ENCODE results near the gene ABRAXAS1.

ABRAXAS1 gene

GRCh38 chr4:83436680-83437079 is 48.2 kb downstream of the ABRAXAS1 start:
- ChIA-PET POLR2A (no interaction called here), CTCF (no interaction called here)
- no peak for TF ChIP-seq SP1 (IDR thresholded peaks at IDR 0.05)
- no peak for TF ChIP-seq HDGF (IDR thresholded peaks at IDR 0.05; ENCODE audit: borderline replicate concordance)
- no peak for TF ChIP-seq CTBP1 (IDR thresholded peaks at IDR 0.05; ENCODE audit: borderline replicate concordance)
- no peak for TF ChIP-seq L3MBTL2 (conservative IDR thresholded peaks at IDR 0.05)
- no peak for TF ChIP-seq BHLHE40 (IDR thresholded peaks at IDR 0.05; ENCODE audit: borderline replicate concordance)
- TF ChIP-seq FOXK2 (IDR thresholded peaks at IDR 0.05): no peak
- no peak for TF ChIP-seq NFRKB (IDR thresholded peaks at IDR 0.05)
- no peak for TF ChIP-seq LEF1 (IDR thresholded peaks at IDR 0.05; ENCODE audit: borderline replicate concordance)
- TF ChIP-seq FOXM1 (IDR thresholded peaks at IDR 0.05; ENCODE audit: borderline replicate concordance): no peak
- TF ChIP-seq ZNF384 (IDR thresholded peaks at IDR 0.05): no peak
- no peak for TF ChIP-seq ELF4 (IDR thresholded peaks at IDR 0.05)
- no peak for TF ChIP-seq PKNOX1 (IDR thresholded peaks at IDR 0.05)
- TF ChIP-seq SUZ12 (IDR thresholded peaks at IDR 0.05): no peak
- no peak for TF ChIP-seq ARNT (IDR thresholded peaks at IDR 0.05)
- no peak for TF ChIP-seq FOXA1 (IDR thresholded peaks at IDR 0.05)
- TF ChIP-seq TARDBP (IDR thresholded peaks at IDR 0.05): no peak
- DNase-seq (ENCODE audit: extremely low spot score): no peak

- ChIA-PET POLR2A (interaction anchor here (0.6 kb wide), 1 partner anchor 533 kb away, joined by 3 read pairs; no protein-coding TSS in a partner anchor), CTCF (no interaction called here)
- TF ChIP-seq LEF1 (IDR thresholded peaks at IDR 0.05; ENCODE audit: borderline replicate concordance) (no peak), L3MBTL2 (conservative IDR thresholded peaks at IDR 0.05) (no peak), PKNOX1 (IDR thresholded peaks at IDR 0.05) (no peak), NFRKB (IDR thresholded peaks at IDR 0.05) (no peak), FOXA1 (IDR thresholded peaks at IDR 0.05) (no peak), SP1 (IDR thresholded peaks at IDR 0.05) (no peak), CTBP1 (IDR thresholded peaks at IDR 0.05; ENCODE audit: borderline replicate concordance) (no peak), BHLHE40 (IDR thresholded peaks at IDR 0.05; ENCODE audit: borderline replicate concordance) (no peak), ARNT (IDR thresholded peaks at IDR 0.05) (no peak), SUZ12 (IDR thresholded peaks at IDR 0.05) (no peak), ELF4 (IDR thresholded peaks at IDR 0.05) (no peak), ZNF384 (IDR thresholded peaks at IDR 0.05) (no peak), FOXM1 (IDR thresholded peaks at IDR 0.05; ENCODE audit: borderline replicate concordance) (no peak), HDGF (IDR thresholded peaks at IDR 0.05; ENCODE audit: borderline replicate concordance) (no peak), TARDBP (IDR thresholded peaks at IDR 0.05) (no peak)
- DNase-seq (ENCODE audit: extremely low spot score): no peak
Measured at GRCh38 chr4:83431200-83431599, 53.7 kb downstream of the ABRAXAS1 start.

- DNase-seq (ENCODE audit: extremely low spot score): no peak
- ChIA-PET CTCF (no interaction called here), POLR2A (no interaction called here)
- TF ChIP-seq L3MBTL2 (conservative IDR thresholded peaks at IDR 0.05) (no peak), ELF4 (IDR thresholded peaks at IDR 0.05) (no peak), TARDBP (IDR thresholded peaks at IDR 0.05) (no peak), BHLHE40 (IDR thresholded peaks at IDR 0.05; ENCODE audit: borderline replicate concordance) (no peak), ARNT (IDR thresholded peaks at IDR 0.05) (no peak), FOXA1 (IDR thresholded peaks at IDR 0.05) (no peak), NFRKB (IDR thresholded peaks at IDR 0.05) (no peak)
Measured at GRCh38 chr4:83418211-83418610, 66.7 kb downstream of the ABRAXAS1 start.

GRCh38 chr4:83417566-83417965 is 67.3 kb downstream of the ABRAXAS1 start:
- POLR2A ChIA-PET: no interaction called here
- DNase-seq (ENCODE audit: extremely low spot score): no peak
- CTCF ChIA-PET: no interaction called here
- no peak for TF ChIP-seq L3MBTL2 (conservative IDR thresholded peaks at IDR 0.05)
- no peak for TF ChIP-seq ARNT (IDR thresholded peaks at IDR 0.05)
- no peak for TF ChIP-seq FOXM1 (IDR thresholded peaks at IDR 0.05; ENCODE audit: borderline replicate concordance)
- TF ChIP-seq ELF4 (IDR thresholded peaks at IDR 0.05): no peak
- TF ChIP-seq SP1 (IDR thresholded peaks at IDR 0.05): no peak
- no peak for TF ChIP-seq NFRKB (IDR thresholded peaks at IDR 0.05)
- no peak for TF ChIP-seq TARDBP (IDR thresholded peaks at IDR 0.05)
- no peak for TF ChIP-seq FOXA1 (IDR thresholded peaks at IDR 0.05)
- no peak for TF ChIP-seq PKNOX1 (IDR thresholded peaks at IDR 0.05)
- no peak for TF ChIP-seq HDGF (IDR thresholded peaks at IDR 0.05; ENCODE audit: borderline replicate concordance)
- TF ChIP-seq CTBP1 (IDR thresholded peaks at IDR 0.05; ENCODE audit: borderline replicate concordance): no peak
- TF ChIP-seq BHLHE40 (IDR thresholded peaks at IDR 0.05; ENCODE audit: borderline replicate concordance): no peak
- no peak for TF ChIP-seq FOXK2 (IDR thresholded peaks at IDR 0.05)
- no peak for TF ChIP-seq SUZ12 (IDR thresholded peaks at IDR 0.05)

GRCh38 chr4:83413676-83414075 is 71.2 kb downstream of the ABRAXAS1 start:
- CTCF ChIA-PET: no interaction called here
- no peak for TF ChIP-seq FOXK2 (IDR thresholded peaks at IDR 0.05)
- TF ChIP-seq NFRKB (IDR thresholded peaks at IDR 0.05): no peak
- TF ChIP-seq SUZ12 (IDR thresholded peaks at IDR 0.05): no peak
- TF ChIP-seq FOXA1 (IDR thresholded peaks at IDR 0.05): no peak
- TF ChIP-seq LEF1 (IDR thresholded peaks at IDR 0.05; ENCODE audit: borderline replicate concordance): no peak
- TF ChIP-seq HDGF (IDR thresholded peaks at IDR 0.05; ENCODE audit: borderline replicate concordance): no peak
- TF ChIP-seq CTBP1 (IDR thresholded peaks at IDR 0.05; ENCODE audit: borderline replicate concordance): no peak
- TF ChIP-seq PKNOX1 (IDR thresholded peaks at IDR 0.05): no peak
- no peak for TF ChIP-seq ZNF384 (IDR thresholded peaks at IDR 0.05)
- no peak for TF ChIP-seq ARNT (IDR thresholded peaks at IDR 0.05)
- TF ChIP-seq ELF4 (IDR thresholded peaks at IDR 0.05): no peak
- TF ChIP-seq TARDBP (IDR thresholded peaks at IDR 0.05): no peak
- TF ChIP-seq FOXM1 (IDR thresholded peaks at IDR 0.05; ENCODE audit: borderline replicate concordance): no peak
- no peak for TF ChIP-seq BHLHE40 (IDR thresholded peaks at IDR 0.05; ENCODE audit: borderline replicate concordance)
- no peak for TF ChIP-seq SP1 (IDR thresholded peaks at IDR 0.05)
- no peak for TF ChIP-seq L3MBTL2 (conservative IDR thresholded peaks at IDR 0.05)
- POLR2A ChIA-PET: interaction anchor here (1.2 kb wide), 1 partner anchor 19 kb away, joined by 5 read pairs; no protein-coding TSS in a partner anchor

More at GRCh38 chr4:83413676-83414075, 71.2 kb downstream of the ABRAXAS1 start:
- DNase-seq (ENCODE audit: extremely low spot score): no peak

Data from HEK293T (cell line).